Measurements from ENCODE around the gene APOBEC4.

APOBEC4 gene

GRCh38 chr1:183652547-183653461, at the start of gene APOBEC4:
Gene APOBEC4, minus strand, starts transcription at chr1:183653316. Its CDS starts 4,535 bp downstream, at chr1:183648781.
- no peak within 1 kb of the TSS for H3K4me3 ChIP-seq (ENCODE audit: control insufficient read depth, low read depth, low read length)
- DNase-seq (ENCODE audit: low read depth) = no peak
- TF ChIP-seq CTCF (IDR thresholded peaks at IDR 0.05; ENCODE audit: control insufficient read depth, insufficient read depth, low read depth, low read length, missing control alignments) = no peak

- no peak for TF ChIP-seq CTCF (IDR thresholded peaks at IDR 0.05; ENCODE audit: control insufficient read depth, insufficient read depth, low read depth, low read length, missing control alignments)
Measured at GRCh38 chr1:183702813-183703198, 49.7 kb upstream of the APOBEC4 start.

GRCh38 chr1:183702087-183702812, 49.1 kb upstream of the APOBEC4 start:
- no peak for DNase-seq (ENCODE audit: low read depth)
- no peak for TF ChIP-seq CTCF (IDR thresholded peaks at IDR 0.05; ENCODE audit: control insufficient read depth, insufficient read depth, low read depth, low read length, missing control alignments)
- H3K4me3 ChIP-seq (ENCODE audit: control insufficient read depth, low read depth, low read length) = no peak overlapping the region

More at GRCh38 chr1:183702813-183703198, 49.7 kb upstream of the APOBEC4 start:
- no peak for DNase-seq (ENCODE audit: low read depth)
- no peak overlapping the region for H3K4me3 ChIP-seq (ENCODE audit: control insufficient read depth, low read depth, low read length)

- no peak overlapping the region for H3K4me3 ChIP-seq (ENCODE audit: control insufficient read depth, low read depth, low read length)
- no peak for DNase-seq (ENCODE audit: low read depth)
- TF ChIP-seq CTCF (IDR thresholded peaks at IDR 0.05; ENCODE audit: control insufficient read depth, insufficient read depth, low read depth, low read length, missing control alignments) = no peak
Measured at GRCh38 chr1:183699616-183700160, 46.6 kb upstream of the APOBEC4 start.

- H3K4me3 ChIP-seq (ENCODE audit: control insufficient read depth, low read depth, low read length) = no peak overlapping the region
- TF ChIP-seq CTCF (IDR thresholded peaks at IDR 0.05; ENCODE audit: control insufficient read depth, insufficient read depth, low read depth, low read length, missing control alignments) = no peak
- DNase-seq (ENCODE audit: low read depth) = no peak
Measured at GRCh38 chr1:183697814-183698590, 44.9 kb upstream of the APOBEC4 start.

- no peak overlapping the region for H3K4me3 ChIP-seq (ENCODE audit: control insufficient read depth, low read depth, low read length)
- DNase-seq (ENCODE audit: low read depth) = no peak
- no peak for TF ChIP-seq CTCF (IDR thresholded peaks at IDR 0.05; ENCODE audit: control insufficient read depth, insufficient read depth, low read depth, low read length, missing control alignments)
Measured at GRCh38 chr1:183696981-183697380, 43.9 kb upstream of the APOBEC4 start.
